Measurements from ENCODE around the gene EFNA2.

The EFNA2 gene

DNA sequence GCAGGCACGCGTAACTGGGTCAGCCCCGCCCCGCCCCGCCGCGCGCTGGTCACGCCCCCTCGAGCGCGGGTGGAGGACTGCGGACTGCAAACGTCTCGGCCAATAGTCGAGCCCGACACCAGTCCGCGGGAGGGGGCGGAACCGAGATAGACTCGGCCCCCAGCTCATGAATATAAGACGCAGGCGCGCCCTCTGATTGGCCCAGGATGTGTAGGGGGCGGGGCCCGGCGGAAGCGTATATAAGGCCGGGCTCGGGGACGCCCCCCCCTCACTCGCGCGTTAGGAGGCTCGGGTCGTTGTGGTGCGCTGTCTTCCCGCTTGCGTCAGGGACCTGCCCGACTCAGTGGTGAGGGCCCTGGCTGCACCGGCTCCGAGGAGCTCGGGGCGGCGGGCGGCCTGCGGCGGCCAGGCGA lies 16.6 kb upstream of the EFNA2 start, which contains the start of gene CIRBP:
Gene CIRBP (plus strand): TSS at position 268 of the 413 bp plus-strand sequence. CDS start 1,602 bp downstream, outside the sequence.
- Histone ChIP-seq H3K4me2 (ENCODE audit: low read depth, low read length, poor library complexity, severe bottlenecking) (peak within 1 kb of the TSS; percentile 100), H3K9me2 (replicated peaks; ENCODE audit: low read depth, low read length) (no peaks in the 10 kb centered on the region), H3K4me1 (ENCODE audit: insufficient read depth, low read length, poor library complexity, severe bottlenecking) (peaks cover 46% of the 10 kb centered on the region), H3K36me3 (ENCODE audit: insufficient read depth, low read length) (peaks cover 38% of the 10 kb centered on the region; the same call in 1 of the 2 replicates), H3K9me3 (ENCODE audit: insufficient read depth, low read depth, low read length) (no peaks in the 10 kb centered on the region), H3K27me3 (ENCODE audit: insufficient read depth, low read length, poor library complexity, severe bottlenecking) (peaks cover 4% of the 10 kb centered on the region), H2AFZ (ENCODE audit: low read length) (no peak within 1 kb of the TSS), H3K4me3 (ENCODE audit: low read length, poor library complexity, severe bottlenecking) (peak within 1 kb of the TSS; percentile 94), H3K9ac (ENCODE audit: low read depth, low read length, poor library complexity, severe bottlenecking) (peak within 1 kb of the TSS; percentile 97), H3F3A (ENCODE audit: low read depth) (peaks cover 12% of the 10 kb centered on the region), H4K20me1 (ENCODE audit: insufficient read depth, low read length, poor library complexity, severe bottlenecking) (peaks cover 45% of the 10 kb centered on the region), H3K79me2 (ENCODE audit: insufficient read depth, low read length) (peaks cover 46% of the 10 kb centered on the region)
- no peak for TF ChIP-seq EZH2phosphoT487 (IDR thresholded peaks at IDR 0.05; ENCODE audit: borderline replicate concordance)
- TF ChIP-seq, protein P1, sequence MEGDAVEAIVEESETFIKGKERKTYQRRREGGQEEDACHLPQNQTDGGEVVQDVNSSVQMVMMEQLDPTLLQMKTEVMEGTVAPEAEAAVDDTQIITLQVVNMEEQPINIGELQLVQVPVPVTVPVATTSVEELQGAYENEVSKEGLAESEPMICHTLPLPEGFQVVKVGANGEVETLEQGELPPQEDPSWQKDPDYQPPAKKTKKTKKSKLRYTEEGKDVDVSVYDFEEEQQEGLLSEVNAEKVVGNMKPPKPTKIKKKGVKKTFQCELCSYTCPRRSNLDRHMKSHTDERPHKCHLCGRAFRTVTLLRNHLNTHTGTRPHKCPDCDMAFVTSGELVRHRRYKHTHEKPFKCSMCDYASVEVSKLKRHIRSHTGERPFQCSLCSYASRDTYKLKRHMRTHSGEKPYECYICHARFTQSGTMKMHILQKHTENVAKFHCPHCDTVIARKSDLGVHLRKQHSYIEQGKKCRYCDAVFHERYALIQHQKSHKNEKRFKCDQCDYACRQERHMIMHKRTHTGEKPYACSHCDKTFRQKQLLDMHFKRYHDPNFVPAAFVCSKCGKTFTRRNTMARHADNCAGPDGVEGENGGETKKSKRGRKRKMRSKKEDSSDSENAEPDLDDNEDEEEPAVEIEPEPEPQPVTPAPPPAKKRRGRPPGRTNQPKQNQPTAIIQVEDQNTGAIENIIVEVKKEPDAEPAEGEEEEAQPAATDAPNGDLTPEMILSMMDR (conservative IDR thresholded peaks at IDR 0.05; ENCODE audit: low read length), result no peak

DNA sequence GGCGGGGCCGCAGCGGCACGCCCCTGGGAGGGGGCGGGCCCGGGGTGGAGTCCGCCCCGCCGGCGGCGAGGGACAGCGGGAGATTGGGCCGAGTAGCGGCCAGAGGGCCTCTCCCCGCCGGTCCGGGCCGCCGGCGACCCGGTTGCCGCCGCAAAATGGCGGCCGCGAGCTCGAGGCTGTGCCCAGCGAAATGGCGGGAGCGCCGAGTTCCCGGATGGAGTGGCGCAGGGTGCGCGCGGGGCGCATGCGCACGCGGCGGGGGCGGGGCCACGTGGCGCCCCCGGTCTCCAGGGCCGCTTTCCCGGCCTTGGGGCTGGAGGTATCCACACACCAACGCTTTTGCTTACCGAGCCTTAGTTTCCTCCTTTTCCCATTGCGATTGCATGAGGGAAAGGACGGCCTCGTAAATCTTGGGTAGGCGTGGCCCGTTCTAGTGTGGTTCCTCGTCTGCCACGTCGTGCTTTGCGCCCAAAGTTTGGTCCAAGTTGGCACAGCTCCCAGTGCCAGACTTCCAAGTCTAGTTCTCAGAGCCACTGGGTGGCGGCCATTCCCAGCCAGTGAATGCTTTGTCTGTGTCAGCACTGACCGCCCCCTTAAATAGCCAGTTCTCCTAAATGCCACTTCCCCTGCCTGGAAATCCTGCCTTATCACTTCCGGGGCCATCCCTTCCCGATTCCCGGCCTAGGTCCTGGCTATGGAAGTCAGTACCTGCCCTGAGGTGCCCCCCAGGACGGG lies 16.0 kb upstream of the EFNA2 start:
- peaks cover 48% of the 10 kb centered on the region for H3K4me1 ChIP-seq (ENCODE audit: insufficient read depth, low read length, poor library complexity, severe bottlenecking)
- H3K36me3 ChIP-seq (ENCODE audit: insufficient read depth, low read length), result peaks cover 44% of the 10 kb centered on the region; the same call in 1 of the 2 replicates
- peaks cover 14% of the 10 kb centered on the region for H3F3A ChIP-seq (ENCODE audit: low read depth)
- H3K9me2 ChIP-seq (replicated peaks; ENCODE audit: low read depth, low read length), result no peaks in the 10 kb centered on the region
- no peak overlapping the region for H2AFZ ChIP-seq (ENCODE audit: low read length)
- peak overlapping the region; percentile 97 for H3K9ac ChIP-seq (ENCODE audit: low read depth, low read length, poor library complexity, severe bottlenecking)
- H3K4me3 ChIP-seq (ENCODE audit: low read length, poor library complexity, severe bottlenecking), result peak overlapping the region; percentile 94
- H3K9me3 ChIP-seq (ENCODE audit: insufficient read depth, low read depth, low read length), result no peaks in the 10 kb centered on the region
- H3K79me2 ChIP-seq (ENCODE audit: insufficient read depth, low read length), result peaks cover 52% of the 10 kb centered on the region
- H3K4me2 ChIP-seq (ENCODE audit: low read depth, low read length, poor library complexity, severe bottlenecking), result peak overlapping the region; percentile 100
- no peak for TF ChIP-seq EZH2phosphoT487 (IDR thresholded peaks at IDR 0.05; ENCODE audit: borderline replicate concordance)
- TF ChIP-seq, protein P1 (conservative IDR thresholded peaks at IDR 0.05; ENCODE audit: low read length), result no peak
- peaks cover 51% of the 10 kb centered on the region for H4K20me1 ChIP-seq (ENCODE audit: insufficient read depth, low read length, poor library complexity, severe bottlenecking)
- peaks cover 4% of the 10 kb centered on the region for H3K27me3 ChIP-seq (ENCODE audit: insufficient read depth, low read length, poor library complexity, severe bottlenecking)

DNA sequence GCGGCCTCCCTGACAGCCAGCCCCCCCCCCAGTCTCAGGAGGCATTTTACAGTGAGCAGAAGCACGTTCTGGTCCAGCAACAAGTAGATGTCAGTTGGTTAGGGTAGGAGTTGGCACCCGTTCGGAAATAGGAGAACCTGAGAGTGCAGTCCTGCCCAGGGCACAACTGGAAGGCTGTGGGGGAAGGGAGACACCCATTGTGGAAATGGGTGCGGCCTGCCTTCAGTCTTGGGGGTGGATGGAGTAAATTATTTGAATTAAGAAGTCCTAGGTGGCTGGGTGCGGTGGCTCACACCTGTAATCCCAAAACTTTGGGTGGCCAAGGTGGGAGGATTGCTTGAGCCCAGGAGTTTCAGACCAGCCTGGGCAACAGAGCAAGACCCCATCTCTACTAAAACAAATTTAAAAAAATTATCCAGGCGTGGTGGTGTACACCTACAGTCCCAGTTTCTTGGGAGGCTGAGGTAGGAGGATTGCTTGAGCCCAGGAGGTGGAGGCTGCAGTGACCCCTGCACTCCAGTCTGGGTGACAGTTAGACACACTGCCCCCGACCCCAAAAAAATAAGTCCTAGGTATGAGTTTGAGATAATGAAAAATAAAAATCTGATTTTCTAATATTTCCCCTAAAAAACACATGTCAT lies 15.3 kb upstream of the EFNA2 start:
- peaks cover 4% of the 10 kb centered on the region for H3K27me3 ChIP-seq (ENCODE audit: insufficient read depth, low read length, poor library complexity, severe bottlenecking)
- no peaks in the 10 kb centered on the region for H3K9me2 ChIP-seq (replicated peaks; ENCODE audit: low read depth, low read length)
- peaks cover 14% of the 10 kb centered on the region for H3F3A ChIP-seq (ENCODE audit: low read depth)
- H3K4me2 ChIP-seq (ENCODE audit: low read depth, low read length, poor library complexity, severe bottlenecking), result peak overlapping the region; percentile 100
- H3K36me3 ChIP-seq (ENCODE audit: insufficient read depth, low read length), result peaks cover 49% of the 10 kb centered on the region; the same call in 1 of the 2 replicates
- H3K4me1 ChIP-seq (ENCODE audit: insufficient read depth, low read length, poor library complexity, severe bottlenecking), result peaks cover 53% of the 10 kb centered on the region
- peaks cover 57% of the 10 kb centered on the region for H4K20me1 ChIP-seq (ENCODE audit: insufficient read depth, low read length, poor library complexity, severe bottlenecking)
- H2AFZ ChIP-seq (ENCODE audit: low read length), result no peak overlapping the region
- peak overlapping the region; percentile 94 for H3K4me3 ChIP-seq (ENCODE audit: low read length, poor library complexity, severe bottlenecking)
- H3K9ac ChIP-seq (ENCODE audit: low read depth, low read length, poor library complexity, severe bottlenecking), result peak overlapping the region; percentile 97
- H3K79me2 ChIP-seq (ENCODE audit: insufficient read depth, low read length), result peaks cover 57% of the 10 kb centered on the region
- H3K9me3 ChIP-seq (ENCODE audit: insufficient read depth, low read depth, low read length), result no peaks in the 10 kb centered on the region
- TF ChIP-seq, protein P1 (conservative IDR thresholded peaks at IDR 0.05; ENCODE audit: low read length), result no peak
- no peak for TF ChIP-seq EZH2phosphoT487 (IDR thresholded peaks at IDR 0.05; ENCODE audit: borderline replicate concordance)
